H1 (cell line): ENCODE results near the gene GNG7. TPM values are rescaled to one million over a fixed set of nuclear protein-coding genes. Genes with fewer than 3 reads are reported as not detected.

Experiments
- CTCF ChIA-PET: fragments of 300-600 bp; sonication (Branson Sonifier 250); formaldehyde crosslinking; loops from one replicate; lab custom pipeline; 2021; ENCODE audit not compliant: partially characterized antibody; lab: Charles Lee
- POLR2A ChIA-PET: fragments of 300-600 bp; sonication (Branson Sonifier 250); formaldehyde crosslinking; loops from one replicate; lab custom pipeline; 2021; ENCODE audit warnings: inconsistent platforms; ENCODE audit not compliant: partially characterized antibody; lab: Charles Lee
- DNase-seq, 2 experiments: peaks; one replicate each; pipeline versions ENCODE4 v3.0.0 to v3.0.0-alpha.2; 2010 to 2022; ENCODE audit warnings: low spot score in 2 of 2, low read depth in 1 of 2, mixed read lengths in 1 of 2
- FAIRE-seq: peaks from 2 replicates; lab custom pipeline; 2011; peaks lifted over from hg19 to GRCh38; lab: Jason Lieb, UNC
- H2AFZ ChIP-seq: 2 replicates; pipeline ENCODE4 v1.8.1; 2012; ENCODE audit warnings: low read length, inconsistent platforms
- H2AK5ac ChIP-seq: 2 replicates; pipeline ENCODE4 v1.6.1; 2013; ENCODE audit warnings: low read depth, low read length
- H2BK120ac ChIP-seq: replicated peaks from 2 replicates; pipeline ENCODE3; 2013; ENCODE audit warnings: low read depth, low read length, inconsistent platforms
- H2BK12ac ChIP-seq: 2 replicates; pipeline ENCODE4 v1.6.1; 2013; ENCODE audit warnings: low read depth, low read length
- H2BK15ac ChIP-seq: 2 replicates; pipeline ENCODE4 v1.6.1; 2013; ENCODE audit warnings: low read length
- H2BK20ac ChIP-seq: 2 replicates; pipeline ENCODE4 v1.6.1; 2013; ENCODE audit warnings: low read length
- H2BK5ac ChIP-seq: 2 replicates; pipeline ENCODE4 v1.6.1; 2013; ENCODE audit warnings: low read depth, low read length
- H3K14ac ChIP-seq: 2 replicates; pipeline ENCODE4 v1.6.1; 2013; ENCODE audit warnings: inconsistent platforms; ENCODE audit not compliant: insufficient read length
- H3K18ac ChIP-seq: 2 replicates; pipeline ENCODE4 v1.6.1; 2013; ENCODE audit warnings: low read length; ENCODE audit errors: extremely low read depth
- H3K23ac ChIP-seq: 2 replicates; pipeline ENCODE4 v1.6.1; 2013; ENCODE audit warnings: inconsistent platforms; ENCODE audit not compliant: insufficient read length
- H3K23me2 ChIP-seq: 2 replicates; pipeline ENCODE4 v1.6.1; 2013; ENCODE audit warnings: low read depth, low read length
- H3K27ac ChIP-seq: 2 replicates; pipeline ENCODE4 v1.6.1; 2011; ENCODE audit warnings: low read depth, low read length, inconsistent platforms
- H3K27me3 ChIP-seq, 4 experiments: replicated peaks in 1 of 4; 1 replicate in 1 of 4; 2 replicates in 3 of 4; pipeline versions ENCODE4 v1.6.1 to v1.8.1; 2011 to 2013; ENCODE audit warnings: low read length in 3 of 4, mild to moderate bottlenecking in 3 of 4, inconsistent platforms in 2 of 4, mixed read lengths in 2 of 4, moderate library complexity in 1 of 4; ENCODE audit not compliant: control insufficient read depth in 3 of 4, insufficient read depth in 3 of 4; ENCODE audit errors: extremely low read depth in 1 of 4
- H3K36me3 ChIP-seq, 4 experiments: 2 replicates each; pipeline versions ENCODE4 v1.6.1 to v1.8.1; 2011 to 2013; ENCODE audit warnings: mild to moderate bottlenecking in 4 of 4, low read length in 3 of 4, moderate library complexity in 2 of 4, control low read depth in 1 of 4, inconsistent platforms in 1 of 4; ENCODE audit not compliant: insufficient read depth in 4 of 4, control insufficient read depth in 2 of 4
- H3K4ac ChIP-seq: replicated peaks from 2 replicates; pipeline ENCODE3; 2013; ENCODE audit warnings: low read length, low read depth, mixed read lengths, inconsistent platforms; ENCODE audit not compliant: insufficient read length
- H3K4me1 ChIP-seq, 4 experiments: replicated peaks in 1 of 4; 1 replicate in 1 of 4; 2 replicates in 3 of 4; pipeline versions ENCODE4 v1.6.1 to v1.8.1; 2011 to 2013; ENCODE audit warnings: low read length in 3 of 4, inconsistent platforms in 2 of 4, mixed read lengths in 1 of 4; ENCODE audit not compliant: insufficient read depth in 4 of 4, control insufficient read depth in 3 of 4
- H3K4me2 ChIP-seq, 2 experiments: 2 replicates each; pipeline versions ENCODE4 v1.6.1 to v1.8.1; 2011 to 2013; ENCODE audit warnings: low read depth in 2 of 2, low read length in 2 of 2, control low read depth in 1 of 2, inconsistent platforms in 1 of 2, mild to moderate bottlenecking in 1 of 2; ENCODE audit not compliant: insufficient read depth in 1 of 2
- H3K4me3 ChIP-seq, 4 experiments: fragments of 200-600, 300-600 bp in 1 of 4; sonication (generic), shearing (Covaris generic), sonication (Bioruptor Twin) in 1 of 4; 2 replicates each; pipeline versions ENCODE4 v1.5.1 to v1.8.1; 2011 to 2016; ENCODE audit warnings: low read length in 4 of 4, low read depth in 3 of 4, control low read depth in 2 of 4, inconsistent platforms in 2 of 4, mild to moderate bottlenecking in 2 of 4, mixed read lengths in 1 of 4, moderate library complexity in 1 of 4; ENCODE audit not compliant: insufficient read depth in 2 of 4; ENCODE audit errors: extremely low read depth in 1 of 4
- H3K56ac ChIP-seq: replicated peaks from 2 replicates; pipeline ENCODE3; 2013; ENCODE audit warnings: low read depth, mild to moderate bottlenecking, mixed read lengths, low read length, inconsistent platforms; ENCODE audit not compliant: insufficient read length
- H3K79me1 ChIP-seq: 2 replicates; pipeline ENCODE4 v1.6.1; 2013; ENCODE audit warnings: low read depth, low read length, control low read depth
- H3K79me2 ChIP-seq, 2 experiments: 2 replicates each; pipeline versions ENCODE4 v1.6.1 to v1.8.1; 2012 to 2013; ENCODE audit warnings: low read length in 2 of 2, mild to moderate bottlenecking in 2 of 2, inconsistent platforms in 1 of 2; ENCODE audit not compliant: insufficient read depth in 2 of 2, control insufficient read depth in 1 of 2
- H3K9ac ChIP-seq, 4 experiments: replicated peaks in 1 of 4; 1 replicate in 1 of 4; 2 replicates in 3 of 4; pipeline versions ENCODE4 v1.6.1 to v1.8.1; 2011 to 2013; ENCODE audit warnings: low read depth in 3 of 4, low read length in 3 of 4, control low read depth in 2 of 4, mild to moderate bottlenecking in 2 of 4, moderate library complexity in 2 of 4, inconsistent platforms in 1 of 4; ENCODE audit errors: extremely low read depth in 1 of 4
- H3K9me3 ChIP-seq, 2 experiments: 2 replicates each; pipeline versions ENCODE4 v1.6.1 to v1.8.1; 2012 to 2013; ENCODE audit warnings: mild to moderate bottlenecking in 2 of 2, moderate library complexity in 2 of 2, control low read depth in 1 of 2, inconsistent platforms in 1 of 2, low read depth in 1 of 2, low read length in 1 of 2, mixed read lengths in 1 of 2; ENCODE audit not compliant: insufficient read depth in 2 of 2
- H4K20me1 ChIP-seq, 2 experiments: replicated peaks in 1 of 2; 2 replicates each; pipeline versions ENCODE3 to v1.8.1; 2011 to 2013; ENCODE audit warnings: inconsistent platforms in 2 of 2, low read length in 2 of 2, mild to moderate bottlenecking in 1 of 2; ENCODE audit not compliant: insufficient read depth in 2 of 2, control insufficient read depth in 1 of 2
- H4K5ac ChIP-seq: 2 replicates; pipeline ENCODE4 v1.6.1; 2013; ENCODE audit warnings: low read length, low read depth, mixed read lengths, inconsistent platforms; ENCODE audit not compliant: insufficient read length
- H4K8ac ChIP-seq: 2 replicates; pipeline ENCODE4 v1.8.0; 2013; ENCODE audit warnings: mild to moderate bottlenecking, moderate library complexity, low read length, inconsistent platforms; ENCODE audit not compliant: insufficient read depth; ENCODE audit errors: extremely low read depth
- H4K91ac ChIP-seq: replicated peaks from 2 replicates; pipeline ENCODE3; 2013; ENCODE audit warnings: low read length, mixed read lengths, inconsistent platforms; ENCODE audit not compliant: insufficient read length
- BACH1 ChIP-seq: IDR thresholded peaks from 2 replicates; pipeline ENCODE4 v1.6.1; 2012; ENCODE audit warnings: low read length, improper control_type of control experiment
- BCL11A ChIP-seq, 2 experiments: IDR thresholded peaks; one replicate each; pipeline ENCODE4 v1.6.1; 2011; ENCODE audit warnings: low read depth in 2 of 2, low read length in 2 of 2, mild to moderate bottlenecking in 2 of 2
- CBX5 ChIP-seq: fragments of 300-800, 300-1000 bp; sonication (generic); IDR thresholded peaks from 2 replicates; pipeline ENCODE4 v1.7.1; 2016; ENCODE audit warnings: antibody characterized with exemption, low read length, low read depth
- CTBP2 ChIP-seq: IDR thresholded peaks from 2 replicates; pipeline ENCODE4 v1.7.0; 2011; ENCODE audit warnings: borderline replicate concordance, mild to moderate bottlenecking, moderate library complexity, mixed read lengths, low read length; ENCODE audit not compliant: insufficient read depth, insufficient read length
- HDAC2 ChIP-seq, 2 experiments: fragments of 300-600 bp in 1 of 2; sonication (generic) in 1 of 2; IDR thresholded peaks; 2 replicates each; pipeline ENCODE4 v1.6.1; 2011 to 2012; ENCODE audit warnings: low read depth in 2 of 2, low read length in 2 of 2, mild to moderate bottlenecking in 2 of 2, moderate library complexity in 2 of 2, borderline replicate concordance in 1 of 2, inconsistent platforms in 1 of 2
- KDM4A ChIP-seq: IDR thresholded peaks from one replicate; pipeline ENCODE4 v1.7.1; 2012; ENCODE audit warnings: low read depth, mild to moderate bottlenecking, moderate library complexity, low read length, inconsistent platforms; ENCODE audit not compliant: severe bottlenecking
- TAF1 ChIP-seq: IDR thresholded peaks from 2 replicates; pipeline ENCODE4 v1.6.1; 2011; ENCODE audit warnings: mild to moderate bottlenecking, low read depth, low read length
- TBP ChIP-seq: IDR thresholded peaks from 2 replicates; pipeline ENCODE4 v1.6.1; 2011; ENCODE audit warnings: low read depth, low read length, improper control_type of control experiment
- TEAD4 ChIP-seq: IDR thresholded peaks from 2 replicates; pipeline ENCODE4 v1.6.1; 2012; ENCODE audit warnings: low read depth, low read length, inconsistent platforms, mixed read lengths
- WGBS, 2 experiments: shearing (Covaris generic) in 1 of 2; methylation state at CpG; one replicate each; pipeline versions ENCODE4 v1.1.6 to v1.1.7; 2013 to 2015; ENCODE audit warnings: low lambda C conversion rate in 2 of 2, mixed read lengths in 2 of 2, inconsistent platforms in 1 of 2, low coverage in 1 of 2, missing lambda C conversion rate in 1 of 2; ENCODE audit not compliant: insufficient replicate concordance in 2 of 2, insufficient coverage in 1 of 2, insufficient read length in 1 of 2; ENCODE audit errors: extremely low coverage in 1 of 2, missing lambda C conversion rate in 1 of 2; 5-methylcytosine and 5-hydroxymethylcytosine counted together
- polyA plus RNA-seq, 7 experiments: library from polyadenylated mRNA; depleted of rRNA in 3 of 7; stranded (reverse) in 5 of 7; unstranded in 2 of 7; fragments of >200 nt in 5 of 7; fragments of 200-250 nt in 2 of 7; gene quantifications; 1 replicate in 5 of 7; 2 replicates in 1 of 7; 4 replicates in 1 of 7; pipeline versions ENCODE4 v1.2.1 to v1.2.3, GENCODE V29; 2011 to 2013; ENCODE audit warnings: missing spikeins in 2 of 7, mixed read lengths in 2 of 7
- total RNA-seq: library from RNA; stranded (reverse); fragmentation: NEBNext Ultra II Directional; extraction: Animal tissue kit (Norgen Biotek cat#: 25700); gene quantifications from 2 replicates; pipeline ENCODE4 v1.2.1, GENCODE V29; 2021

The GNG7 gene
- total and polyA plus RNA-seq, 2 of the 8 experiments (the other 6 are each of a cell fraction or from before 2014, with no cell fraction given), result 2.8 to 7.8 TPM

DNA sequence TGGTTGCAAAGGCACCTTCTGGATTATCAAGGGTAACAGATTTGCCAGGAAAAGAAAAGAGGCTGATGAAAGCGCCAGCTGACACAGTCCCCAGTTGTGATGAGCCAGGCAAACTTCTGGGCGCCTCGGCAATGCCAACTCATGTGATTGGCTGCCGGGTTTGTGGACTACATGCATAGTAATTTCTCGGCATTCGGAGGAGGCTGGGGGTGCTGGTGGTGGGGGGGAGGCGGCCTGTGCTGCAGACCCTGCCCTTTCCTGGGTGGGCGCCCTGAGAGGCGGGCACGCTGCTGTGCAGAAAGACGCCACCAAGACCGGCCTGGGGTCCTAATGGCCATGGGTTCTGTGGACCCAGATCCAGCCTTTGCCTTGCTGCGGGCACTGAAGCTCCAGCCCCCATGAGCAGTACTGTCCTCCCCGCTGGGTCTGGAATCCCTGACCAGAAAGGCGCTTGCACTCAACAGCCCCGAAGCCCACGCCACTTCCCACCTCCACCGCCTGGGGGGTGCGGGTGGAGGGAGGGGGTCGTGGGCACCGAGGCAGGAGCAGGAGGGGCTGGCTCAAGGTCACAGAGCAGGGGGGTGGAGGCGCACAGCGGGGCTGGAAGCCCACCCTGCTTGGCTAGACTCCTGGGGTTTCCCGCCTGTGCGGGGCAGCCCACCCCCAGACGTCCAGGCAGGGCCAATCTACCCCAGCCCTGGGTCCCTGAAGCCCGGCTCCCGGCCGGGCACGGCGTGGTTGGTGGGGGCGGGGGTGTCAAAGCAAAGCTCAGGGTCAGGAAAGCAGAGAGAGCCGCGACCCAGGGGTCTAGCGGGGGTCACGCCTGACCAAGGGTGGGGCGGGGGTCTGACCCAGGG lies 17.7 kb upstream of the GNG7 start:
- H3K4me3 ChIP-seq, result peak overlapping the region; percentile 39 to 89 (median 52)
- H3K4me2 ChIP-seq, result peak overlapping the region; percentile 80 to 94
- peaks cover 0 to 7% (median 3%) of the 10 kb centered on the region in 4 experiments; a peak in 4 of 7 replicates for H3K27me3 ChIP-seq
- peaks cover 0 to 15% (median 6%) of the 10 kb centered on the region in 4 experiments; a peak in 6 of 7 replicates for H3K4me1 ChIP-seq
- ChIA-PET POLR2A (interaction anchor here (0.6 to 1.5 kb wide), 5 partner anchors 15 to 151 kb away, joined by 3 to 8 read pairs (median 4); partner anchors contain the start of gene SLC39A3), CTCF (no interaction called here)
- no peak overlapping the region for H3K4ac ChIP-seq
- H3K56ac ChIP-seq, result peak overlapping the region; percentile 69
- no peak overlapping the region for H2BK20ac ChIP-seq
- H3K14ac ChIP-seq, result no peak overlapping the region
- H2BK120ac ChIP-seq, result no peak overlapping the region
- H4K20me1 ChIP-seq, result peaks cover 0 to 4% of the 10 kb centered on the region in 2 experiments
- peak overlapping the region; percentile 46; the same call in 1 of the 2 replicates for H4K8ac ChIP-seq
- no peak overlapping the region for H3K23ac ChIP-seq
- H3K9me3 ChIP-seq, result peaks cover 8 to 10% of the 10 kb centered on the region in 2 experiments; a peak in 3 of 4 replicates
- H3K36me3 ChIP-seq, result peaks cover 0 to 15% (median 0%) of the 10 kb centered on the region in 4 experiments; a peak in 1 of 8 replicates
- WGBS, 2 experiments, result 5% methylated on average over 26 of the region's 37 CpGs; no CpG with 5 or more reads in 1 of the 2 experiments
- H3K79me2 ChIP-seq, result no peaks in the 10 kb centered on the region
- no peak overlapping the region for H2AFZ ChIP-seq
- H2BK15ac ChIP-seq, result no peak overlapping the region; the same call in 1 of the 2 replicates
- H2BK12ac ChIP-seq, result 0 out of 2 replicates have a peak overlapping the region, but pooled peaks have one; percentile 4
- peak overlapping the region in 1 of 4 experiments; percentile 10; a peak in 2 of 7 replicates for H3K9ac ChIP-seq
- H3K23me2 ChIP-seq, result peaks cover 12% of the 10 kb centered on the region; the same call in 1 of the 2 replicates
- H2AK5ac ChIP-seq, result no peak overlapping the region
- DNase-seq (peak in 1 of 2 experiments; percentile 76), FAIRE-seq (peak; percentile 13)
- H4K91ac ChIP-seq, result peak overlapping the region; percentile 85
- no peak overlapping the region for H3K27ac ChIP-seq
- peak overlapping the region; percentile 60 for H3K18ac ChIP-seq
- peak overlapping the region; percentile 36 for H4K5ac ChIP-seq
- no peaks in the 10 kb centered on the region for H3K79me1 ChIP-seq
- H2BK5ac ChIP-seq, result peak overlapping the region; percentile 81; the same call in 1 of the 2 replicates
- TF ChIP-seq TEAD4, result peak; percentile 67; the same call in 1 of the 2 replicates
- TF ChIP-seq KDM4A, result peak; percentile 42
- TF ChIP-seq TAF1, result no peak
- TF ChIP-seq HDAC2 (IDR thresholded peaks at IDR 0.05; ENCODE audit: borderline replicate concordance in 1 of 2, low read depth in 2 of 2, low read length in 2 of 2), result peak in 1 of 2 experiments; percentile 54; a peak in 1 of 4 replicates
- peak; percentile 53 for TF ChIP-seq CTBP2
- TF ChIP-seq TBP, result peak; percentile 34; the same call in 1 of the 2 replicates
- TF ChIP-seq BACH1, result 0 out of 2 replicates have a peak, but pooled peaks have one; percentile 45
- TF ChIP-seq BCL11A (IDR thresholded peaks at IDR 0.05; ENCODE audit: low read depth in 2 of 2, low read length in 2 of 2), result no peak
- no peak for TF ChIP-seq CBX5
